GM06990 (cell line): ENCODE results near the gene PHF19.

Experiments
- DNase-seq: peaks from one replicate; pipeline ENCODE4 v3.0.0-alpha.2; 2011; ENCODE audit not compliant: insufficient read length; ENCODE audit errors: extremely low read depth
- H3K27me3 ChIP-seq: replicated peaks from 2 replicates; pipeline ENCODE4 v1.6.0; 2011; ENCODE audit warnings: low read length; ENCODE audit not compliant: control insufficient read depth, insufficient read depth
- H3K36me3 ChIP-seq: 2 replicates; pipeline ENCODE4 v1.5.1; 2011; ENCODE audit warnings: low read length; ENCODE audit not compliant: control insufficient read depth, insufficient read depth
- H3K4me3 ChIP-seq: replicated peaks from 2 replicates; pipeline ENCODE4 v1.5.1; 2011; ENCODE audit warnings: low read depth, mild to moderate bottlenecking, control low read depth, low read length
- CTCF ChIP-seq: IDR thresholded peaks from 2 replicates; pipeline ENCODE4 v1.5.1; 2011; ENCODE audit warnings: low read length, control low read depth, mild to moderate bottlenecking, inconsistent platforms; ENCODE audit not compliant: insufficient read depth, poor library complexity, severe bottlenecking

Gene PHF19

GRCh38 chr9:120905315-120906164 is 28.6 kb upstream of the PHF19 start:
- no peak overlapping the region for H3K4me3 ChIP-seq
- no peak for TF ChIP-seq CTCF
- peaks cover 49% of the 10 kb centered on the region for H3K36me3 ChIP-seq
- DNase-seq: no peak
- no peaks in the 10 kb centered on the region for H3K27me3 ChIP-seq

- no peak for TF ChIP-seq CTCF
- Histone ChIP-seq H3K4me3 (no peak overlapping the region), H3K36me3 (peaks cover 47% of the 10 kb centered on the region), H3K27me3 (no peaks in the 10 kb centered on the region)
- DNase-seq: no peak
Measured at GRCh38 chr9:120904978-120905301, 28.0 kb upstream of the PHF19 start.

GRCh38 chr9:120904061-120904977 is 27.3 kb upstream of the PHF19 start:
- no peak for DNase-seq
- Histone ChIP-seq H3K4me3 (no peak overlapping the region), H3K36me3 (peaks cover 40% of the 10 kb centered on the region), H3K27me3 (no peaks in the 10 kb centered on the region)
- TF ChIP-seq CTCF: no peak

- no peak overlapping the region for H3K4me3 ChIP-seq
- peaks cover 35% of the 10 kb centered on the region for H3K36me3 ChIP-seq
- no peaks in the 10 kb centered on the region for H3K27me3 ChIP-seq
- no peak for DNase-seq
- no peak for TF ChIP-seq CTCF
Measured at GRCh38 chr9:120902569-120903535, 25.9 kb upstream of the PHF19 start.
